ENCODE results near the gene DSC3. TPM values are rescaled to one million over a fixed set of nuclear protein-coding genes. Genes with fewer than 3 reads are reported as not detected.

The DSC3 gene
- total RNA-seq: under 0.01 TPM in 2 replicates

DNA sequence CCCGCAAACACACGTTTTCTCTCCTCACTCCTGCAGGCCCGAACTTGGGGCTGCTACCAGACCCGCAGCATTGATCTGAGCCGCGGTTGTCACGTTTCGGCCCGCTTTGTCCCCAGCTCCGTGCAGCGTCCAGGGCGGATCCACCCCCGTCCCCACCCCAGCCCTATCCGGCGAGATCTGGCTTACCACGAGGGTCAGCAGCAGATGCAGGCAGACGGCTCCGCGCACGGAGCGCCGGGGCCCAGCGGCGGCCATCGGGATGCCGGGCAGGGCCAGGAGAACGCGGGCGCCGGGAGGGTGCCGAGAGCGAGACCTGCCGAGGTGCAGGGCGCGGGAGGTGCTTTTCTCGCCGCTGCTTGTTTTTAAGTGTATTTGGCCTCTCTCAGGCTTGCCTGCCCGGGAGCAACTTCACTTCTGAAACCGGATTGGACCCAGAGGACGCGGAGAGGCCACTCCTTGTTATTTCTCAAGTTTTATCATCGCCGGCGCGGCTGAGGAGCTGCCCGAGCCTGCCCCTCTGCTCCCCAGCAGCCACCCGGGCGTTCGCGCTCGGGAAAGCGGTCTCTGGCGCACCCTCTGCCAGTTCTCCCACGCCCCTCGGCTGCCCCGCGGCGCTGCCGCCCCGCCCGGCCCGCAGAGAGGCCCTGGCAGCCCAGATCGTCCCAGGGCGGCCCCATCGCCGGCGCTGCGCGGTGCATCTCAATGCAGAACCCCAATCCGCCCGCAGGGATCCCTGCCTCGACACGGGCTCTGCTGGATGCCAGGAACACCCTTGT, at the start of gene DSC3:
TSS of gene DSC3 (minus strand) at position 337 of the 776 bp plus-strand sequence. CDS start at position 255, 82 bp downstream.
- H3K4me2 ChIP-seq (ENCODE audit: insufficient read depth, low read length): peak within 1 kb of the TSS; percentile 11
- no peaks in the 10 kb centered on the region for H4K20me1 ChIP-seq (ENCODE audit: insufficient read depth, low read length)
- H2AFZ ChIP-seq (ENCODE audit: low read length): no peak within 1 kb of the TSS
- H3K4me1 ChIP-seq (ENCODE audit: insufficient read depth, low read length): no peaks in the 10 kb centered on the region
- no peak within 1 kb of the TSS for H3K27ac ChIP-seq (ENCODE audit: low read depth, low read length)
- peak; percentile 81 for DNase-seq (ENCODE audit: insufficient read length, low spot score, missing footprints)
- H3K36me3 ChIP-seq (ENCODE audit: insufficient read depth, low read length): no peaks in the 10 kb centered on the region
- H3K4me3 ChIP-seq (ENCODE audit: insufficient read depth, low read length): no peak within 1 kb of the TSS
- no peaks in the 10 kb centered on the region for H3K9me3 ChIP-seq (ENCODE audit: low read depth, low read length)
- peaks cover 30% of the 10 kb centered on the region for H3K27me3 ChIP-seq (ENCODE audit: insufficient read depth, low read length)
- H3K79me2 ChIP-seq (ENCODE audit: insufficient read depth, low read length): no peaks in the 10 kb centered on the region
- TF ChIP-seq, protein P1, sequence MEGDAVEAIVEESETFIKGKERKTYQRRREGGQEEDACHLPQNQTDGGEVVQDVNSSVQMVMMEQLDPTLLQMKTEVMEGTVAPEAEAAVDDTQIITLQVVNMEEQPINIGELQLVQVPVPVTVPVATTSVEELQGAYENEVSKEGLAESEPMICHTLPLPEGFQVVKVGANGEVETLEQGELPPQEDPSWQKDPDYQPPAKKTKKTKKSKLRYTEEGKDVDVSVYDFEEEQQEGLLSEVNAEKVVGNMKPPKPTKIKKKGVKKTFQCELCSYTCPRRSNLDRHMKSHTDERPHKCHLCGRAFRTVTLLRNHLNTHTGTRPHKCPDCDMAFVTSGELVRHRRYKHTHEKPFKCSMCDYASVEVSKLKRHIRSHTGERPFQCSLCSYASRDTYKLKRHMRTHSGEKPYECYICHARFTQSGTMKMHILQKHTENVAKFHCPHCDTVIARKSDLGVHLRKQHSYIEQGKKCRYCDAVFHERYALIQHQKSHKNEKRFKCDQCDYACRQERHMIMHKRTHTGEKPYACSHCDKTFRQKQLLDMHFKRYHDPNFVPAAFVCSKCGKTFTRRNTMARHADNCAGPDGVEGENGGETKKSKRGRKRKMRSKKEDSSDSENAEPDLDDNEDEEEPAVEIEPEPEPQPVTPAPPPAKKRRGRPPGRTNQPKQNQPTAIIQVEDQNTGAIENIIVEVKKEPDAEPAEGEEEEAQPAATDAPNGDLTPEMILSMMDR (IDR thresholded peaks at IDR 0.05; ENCODE audit: extremely low read depth, low read depth, low read length): no peak

DNA sequence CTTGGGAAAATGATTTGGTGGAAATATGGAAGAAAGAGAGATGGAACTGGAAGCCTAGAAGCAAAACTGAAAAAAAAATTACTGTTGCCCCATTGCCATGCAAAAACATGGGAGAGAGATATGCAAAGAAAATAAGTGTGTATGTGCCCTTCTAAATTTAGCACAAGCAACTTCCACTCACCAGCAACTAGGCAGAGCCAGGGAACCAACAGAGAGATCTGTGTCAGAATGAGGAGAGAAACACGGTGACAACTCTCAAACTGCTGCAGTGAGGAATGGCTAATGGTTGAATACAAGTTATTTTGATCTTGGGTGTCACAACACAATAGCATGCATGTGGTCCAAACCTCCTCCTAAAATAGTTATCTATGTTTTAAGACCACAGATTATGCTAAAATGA, 48.8 kb upstream of the DSC3 start:
- Histone ChIP-seq H2AFZ (ENCODE audit: low read length) (no peak overlapping the region), H3K4me1 (ENCODE audit: insufficient read depth, low read length) (no peaks in the 10 kb centered on the region), H3K36me3 (ENCODE audit: insufficient read depth, low read length) (no peaks in the 10 kb centered on the region), H3K79me2 (ENCODE audit: insufficient read depth, low read length) (no peaks in the 10 kb centered on the region), H3K4me2 (ENCODE audit: insufficient read depth, low read length) (no peak overlapping the region), H3K27ac (ENCODE audit: low read depth, low read length) (no peak overlapping the region), H4K20me1 (ENCODE audit: insufficient read depth, low read length) (no peaks in the 10 kb centered on the region), H3K9me3 (ENCODE audit: low read depth, low read length) (no peaks in the 10 kb centered on the region), H3K27me3 (ENCODE audit: insufficient read depth, low read length) (no peaks in the 10 kb centered on the region), H3K4me3 (ENCODE audit: insufficient read depth, low read length) (no peak overlapping the region)
- DNase-seq (ENCODE audit: insufficient read length, low spot score, missing footprints): no peak
- TF ChIP-seq, protein P1 (IDR thresholded peaks at IDR 0.05; ENCODE audit: extremely low read depth, low read depth, low read length): no peak

DNA sequence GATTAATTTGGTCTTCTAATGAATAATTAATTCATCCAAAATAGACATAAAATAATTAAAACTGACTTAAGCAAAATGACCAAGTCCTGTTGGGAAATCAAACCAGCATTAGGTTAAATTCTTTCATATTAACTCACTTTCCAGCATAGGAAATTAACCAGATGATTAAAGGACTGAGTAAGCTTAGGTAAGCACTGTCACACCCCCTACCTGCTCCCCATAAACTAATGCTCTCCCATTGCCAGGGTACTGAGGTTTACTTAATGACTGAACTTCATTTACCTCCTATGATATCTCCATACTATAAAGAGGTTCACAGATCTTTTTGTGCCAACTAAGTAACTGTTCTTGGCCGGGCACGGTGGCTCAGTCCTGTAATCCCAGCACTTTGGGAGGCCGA, 46.0 kb upstream of the DSC3 start:
- no peak for DNase-seq (ENCODE audit: insufficient read length, low spot score, missing footprints)
- Histone ChIP-seq H3K4me3 (ENCODE audit: insufficient read depth, low read length) (no peak overlapping the region), H2AFZ (ENCODE audit: low read length) (no peak overlapping the region), H4K20me1 (ENCODE audit: insufficient read depth, low read length) (no peaks in the 10 kb centered on the region), H3K36me3 (ENCODE audit: insufficient read depth, low read length) (no peaks in the 10 kb centered on the region), H3K9me3 (ENCODE audit: low read depth, low read length) (no peaks in the 10 kb centered on the region), H3K27ac (ENCODE audit: low read depth, low read length) (no peak overlapping the region), H3K79me2 (ENCODE audit: insufficient read depth, low read length) (no peaks in the 10 kb centered on the region), H3K4me2 (ENCODE audit: insufficient read depth, low read length) (no peak overlapping the region), H3K4me1 (ENCODE audit: insufficient read depth, low read length) (no peaks in the 10 kb centered on the region), H3K27me3 (ENCODE audit: insufficient read depth, low read length) (no peaks in the 10 kb centered on the region)
- TF ChIP-seq, protein P1 (IDR thresholded peaks at IDR 0.05; ENCODE audit: extremely low read depth, low read depth, low read length): no peak

DNA sequence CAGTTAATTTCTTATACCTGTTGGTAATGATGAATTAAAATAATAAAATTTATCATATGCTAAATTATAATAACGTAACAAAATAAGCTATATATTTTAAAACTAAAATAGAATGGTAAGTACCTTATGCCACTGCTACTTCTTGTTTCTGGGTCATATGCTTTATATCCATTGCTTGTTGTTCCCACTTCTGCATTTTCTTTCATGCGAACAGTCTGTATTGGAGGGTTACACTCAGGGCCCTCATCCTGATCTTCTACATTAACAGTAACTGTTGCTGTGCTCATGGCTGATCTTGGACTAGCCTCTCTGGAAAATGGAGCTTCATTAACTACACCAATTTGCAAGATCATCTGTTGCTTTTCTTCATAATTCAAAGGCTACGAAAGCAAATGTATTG, 37.4 kb upstream of the DSC3 start:
- no peaks in the 10 kb centered on the region for H3K4me1 ChIP-seq (ENCODE audit: insufficient read depth, low read length)
- no peaks in the 10 kb centered on the region for H4K20me1 ChIP-seq (ENCODE audit: insufficient read depth, low read length)
- no peak overlapping the region for H3K4me3 ChIP-seq (ENCODE audit: insufficient read depth, low read length)
- H3K4me2 ChIP-seq (ENCODE audit: insufficient read depth, low read length): no peak overlapping the region
- TF ChIP-seq, protein P1 (IDR thresholded peaks at IDR 0.05; ENCODE audit: extremely low read depth, low read depth, low read length): no peak
- no peaks in the 10 kb centered on the region for H3K79me2 ChIP-seq (ENCODE audit: insufficient read depth, low read length)
- H3K27me3 ChIP-seq (ENCODE audit: insufficient read depth, low read length): no peaks in the 10 kb centered on the region
- no peaks in the 10 kb centered on the region for H3K9me3 ChIP-seq (ENCODE audit: low read depth, low read length)
- no peak for DNase-seq (ENCODE audit: insufficient read length, low spot score, missing footprints)
- H3K36me3 ChIP-seq (ENCODE audit: insufficient read depth, low read length): no peaks in the 10 kb centered on the region
- no peak overlapping the region for H3K27ac ChIP-seq (ENCODE audit: low read depth, low read length)
- H2AFZ ChIP-seq (ENCODE audit: low read length): no peak overlapping the region

Data from osteoblast (primary cell).